H1 (cell line): ENCODE results near the gene KLK1. TPM values are rescaled to one million over a fixed set of nuclear protein-coding genes. Genes with fewer than 3 reads are reported as not detected.

ENCODE experiments used
- CBX8 ChIP-seq: fragments of 300-800, 300-1000 bp; sonication (generic); IDR thresholded peaks from 2 replicates; pipeline ENCODE4 v1.7.1; 2016; ENCODE audit warnings: low read depth, low read length, borderline replicate concordance
- JUND ChIP-seq: IDR thresholded peaks from 2 replicates; pipeline ENCODE4 v1.6.1; 2011; ENCODE audit warnings: mild to moderate bottlenecking, improper control_type of control experiment, low read length
- KDM4A ChIP-seq: IDR thresholded peaks from one replicate; pipeline ENCODE4 v1.7.1; 2012; ENCODE audit warnings: low read depth, mild to moderate bottlenecking, moderate library complexity, low read length, inconsistent platforms; ENCODE audit not compliant: severe bottlenecking
- KDM5A ChIP-seq: fragments of 200-600 bp; IDR thresholded peaks from 2 replicates; pipeline ENCODE4 v1.7.1; 2012; ENCODE audit warnings: mild to moderate bottlenecking, low read length, inconsistent platforms, mixed read lengths
- polyA plus RNA-seq, 7 experiments: library from polyadenylated mRNA; depleted of rRNA in 3 of 7; stranded (reverse) in 5 of 7; unstranded in 2 of 7; fragments of >200 nt in 5 of 7; fragments of 200-250 nt in 2 of 7; gene quantifications; 1 replicate in 5 of 7; 2 replicates in 1 of 7; 4 replicates in 1 of 7; pipeline versions ENCODE4 v1.2.1 to v1.2.3, GENCODE V29; 2011 to 2013; ENCODE audit warnings: missing spikeins in 2 of 7, mixed read lengths in 2 of 7
- total RNA-seq: library from RNA; stranded (reverse); fragmentation: NEBNext Ultra II Directional; extraction: Animal tissue kit (Norgen Biotek cat#: 25700); gene quantifications from 2 replicates; pipeline ENCODE4 v1.2.1, GENCODE V29; 2021

The KLK1 gene
- total and polyA plus RNA-seq, 2 of the 8 experiments (the other 6 are each of a cell fraction or from before 2014, with no cell fraction given): 3.4 to 4.0 TPM

GRCh38 chr19:50873056-50873455 is 49.5 kb upstream of the KLK1 start, which contains the start of gene KLK2 (continued):
- no peak for TF ChIP-seq CBX8
- TF ChIP-seq JUND: no peak
- TF ChIP-seq KDM5A: no peak
- no peak for TF ChIP-seq KDM4A
